ENCODE results near the gene IGFL3.

IGFL3 gene

GRCh38 chr19:46132508-46133100 lies 8.1 kb upstream of the IGFL3 start:
- Mint-ChIP-seq H3K27me3 (ENCODE audit: low read depth) (peaks cover 9% of the 10 kb centered on the region), H3K4me1 (peaks cover 31% of the 10 kb centered on the region), H3K9me3 (peaks cover 4% of the 10 kb centered on the region), H3K36me3 (ENCODE audit: low read depth) (peaks cover 4% of the 10 kb centered on the region), H3K4me3 (peak overlapping the region; percentile 4 to 68 (median 49)), H3K27ac (peak overlapping the region; percentile 80 to 93 (median 93))
- TF ChIP-seq CTCF (IDR thresholded peaks at IDR 0.05; ENCODE audit: unreplicated experiment in 3 of 3) = no peak

- Mint-ChIP-seq H3K27me3 (ENCODE audit: low read depth) (peaks cover 5% of the 10 kb centered on the region), H3K9me3 (peaks cover 4% of the 10 kb centered on the region), H3K27ac (peak overlapping the region; percentile 80 to 93 (median 93)), H3K36me3 (ENCODE audit: low read depth) (peaks cover 4% of the 10 kb centered on the region), H3K4me1 (peaks cover 31% of the 10 kb centered on the region), H3K4me3 (peak overlapping the region in 1 of 3 experiments; percentile 68)
- no peak for TF ChIP-seq CTCF (IDR thresholded peaks at IDR 0.05; ENCODE audit: unreplicated experiment in 3 of 3)
Measured at GRCh38 chr19:46131485-46132143, 7.1 kb upstream of the IGFL3 start.

GRCh38 chr19:46126086-46126580 lies 1.6 kb upstream of the IGFL3 start:
- Mint-ChIP-seq H3K9me3 (peaks cover 4% of the 10 kb centered on the region), H3K27ac (no peak overlapping the region), H3K4me1 (no peaks in the 10 kb centered on the region), H3K36me3 (ENCODE audit: low read depth) (no peaks in the 10 kb centered on the region), H3K27me3 (ENCODE audit: low read depth) (peaks cover 9% of the 10 kb centered on the region), H3K4me3 (no peak overlapping the region)
- no peak for TF ChIP-seq CTCF (IDR thresholded peaks at IDR 0.05; ENCODE audit: unreplicated experiment in 3 of 3)

- Mint-ChIP-seq H3K27ac (no peak overlapping the region), H3K27me3 (ENCODE audit: low read depth) (peaks cover 11% of the 10 kb centered on the region), H3K4me3 (no peak overlapping the region), H3K36me3 (ENCODE audit: low read depth) (no peaks in the 10 kb centered on the region), H3K9me3 (peaks cover 4% of the 10 kb centered on the region), H3K4me1 (no peaks in the 10 kb centered on the region)
- TF ChIP-seq CTCF (IDR thresholded peaks at IDR 0.05; ENCODE audit: unreplicated experiment in 3 of 3) = no peak
Measured at GRCh38 chr19:46125447-46125846, 959 bp upstream of the IGFL3 start.

- H3K9me3 Mint-ChIP-seq = peaks cover 2% of the 10 kb centered on the region
- peak overlapping the region in 2 of 3 experiments; percentile 10 to 19 for H3K27ac Mint-ChIP-seq
- H3K27me3 Mint-ChIP-seq (ENCODE audit: low read depth) = peaks cover 16% of the 10 kb centered on the region
- H3K4me3 Mint-ChIP-seq = no peak overlapping the region
- H3K4me1 Mint-ChIP-seq = peaks cover 9% of the 10 kb centered on the region
- no peak for TF ChIP-seq CTCF (IDR thresholded peaks at IDR 0.05; ENCODE audit: unreplicated experiment in 3 of 3)
- no peaks in the 10 kb centered on the region for H3K36me3 Mint-ChIP-seq (ENCODE audit: low read depth)
Measured at GRCh38 chr19:46118136-46118535, 6.4 kb downstream of the IGFL3 start.

Data from nephron (organoid).